GM19238 (cell line): ENCODE data around the gene PHLDB3.
"Not testable (repeated sequence)": the region's sequence is repeated elsewhere in the genome, so short reads cannot be mapped to it uniquely, and the experiment has no call there.

ENCODE experiments used
- DNase-seq: peaks from one replicate; pipeline ENCODE4 v3.0.0; 2011; ENCODE audit warnings: low spot score; ENCODE audit not compliant: insufficient read length

The PHLDB3 gene

GRCh38 chr19:43527860-43528622 lies 23.5 kb upstream of the PHLDB3 start:
- no peak for DNase-seq

DNA sequence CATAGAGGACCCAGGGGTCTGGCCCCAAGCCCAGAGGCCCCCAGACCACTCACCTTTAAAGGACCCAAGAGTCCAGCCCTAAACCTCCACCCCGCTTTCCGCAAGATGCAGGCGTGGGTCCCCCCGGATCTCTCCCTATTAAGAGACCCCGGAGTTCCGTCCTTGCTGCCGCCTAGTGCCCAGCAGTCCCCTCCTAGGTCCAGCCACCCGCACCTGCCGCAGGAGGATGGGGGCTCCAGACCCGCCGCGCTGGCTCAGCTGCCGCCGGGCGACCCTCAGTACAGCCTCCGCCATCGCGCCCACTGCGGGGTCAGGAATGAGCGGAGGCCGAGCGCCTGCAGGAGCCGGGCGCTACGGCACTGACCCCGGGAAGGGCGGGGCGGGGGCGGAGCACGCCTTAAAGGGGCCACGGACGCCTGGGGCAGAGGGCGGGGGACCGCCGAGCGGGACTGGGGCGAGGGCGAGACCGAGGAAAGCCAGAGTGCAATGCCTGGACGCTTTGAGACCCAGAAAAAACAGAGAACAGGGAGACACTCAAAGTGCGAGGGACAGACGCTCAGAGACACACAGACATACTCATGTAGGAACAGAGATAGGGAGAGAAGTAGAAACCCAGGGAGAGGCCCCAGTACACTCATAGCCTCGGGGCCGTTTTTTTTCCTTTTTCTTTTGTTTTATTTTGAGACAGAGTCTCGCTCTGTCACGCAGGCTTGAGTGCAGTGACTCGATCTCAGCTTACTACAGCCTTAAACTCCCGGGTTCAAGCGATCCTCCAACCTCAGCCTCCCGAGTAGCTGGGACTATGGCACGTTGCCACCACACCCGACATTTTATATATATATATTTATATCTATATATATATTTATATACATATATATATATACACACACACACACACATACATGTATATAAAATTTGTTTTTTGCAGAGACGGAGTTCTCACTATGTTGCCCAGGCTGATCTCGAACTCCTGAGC lies 22.6 kb upstream of the PHLDB3 start, which contains the start of gene ETHE1:
ETHE1 (minus strand) TSS at position 318 of the 976 bp plus-strand sequence; CDS start at position 294, 24 bp downstream.
- peak; percentile 76 for DNase-seq

- DNase-seq, result no peak
These were observed 21.6 kb upstream of the PHLDB3 start for GRCh38 chr19:43525836-43526771.

DNA sequence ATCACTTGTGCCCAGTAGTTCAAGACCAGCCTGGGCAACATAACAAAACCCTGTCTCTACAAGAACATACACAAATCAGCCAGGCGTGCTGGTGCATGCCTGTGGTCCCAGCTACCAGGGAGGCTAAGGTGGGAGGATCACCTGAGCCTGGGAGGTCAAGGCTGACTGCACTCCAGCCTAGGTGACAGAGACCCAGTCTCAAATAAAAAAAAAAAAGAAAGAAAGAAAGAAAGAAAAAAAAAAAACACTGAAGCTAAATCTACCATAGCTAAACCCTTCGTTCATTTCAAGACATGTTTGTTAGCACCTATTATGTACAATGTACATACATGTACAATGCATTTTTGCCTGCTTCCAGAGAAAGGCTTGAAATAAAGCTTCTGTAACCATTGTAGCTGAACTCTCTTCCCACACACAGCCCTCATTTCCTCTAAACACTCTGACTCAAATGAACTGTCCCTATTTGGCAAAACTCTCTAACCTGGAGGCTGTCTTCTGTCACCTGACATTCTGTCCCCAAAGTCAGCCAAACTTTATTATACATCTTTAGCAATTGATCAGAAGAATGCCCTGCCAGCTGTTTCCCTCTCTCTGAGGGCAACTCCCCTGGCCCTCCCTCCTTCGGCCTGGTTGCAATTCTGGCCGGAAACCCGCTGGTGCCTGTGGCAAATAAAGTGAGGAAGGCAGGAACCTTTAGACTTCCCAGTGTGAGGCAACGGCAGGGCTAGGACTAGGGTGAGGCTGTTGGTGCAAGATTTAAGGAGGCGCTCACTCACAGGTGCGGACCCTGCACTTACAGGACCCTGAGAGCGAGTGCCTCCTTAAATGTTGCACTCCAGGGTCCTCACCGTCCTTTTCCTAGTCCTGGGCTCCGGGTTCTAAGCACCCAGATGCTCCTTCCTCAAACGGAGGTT lies 20.6 kb upstream of the PHLDB3 start:
- no peak for DNase-seq

DNA sequence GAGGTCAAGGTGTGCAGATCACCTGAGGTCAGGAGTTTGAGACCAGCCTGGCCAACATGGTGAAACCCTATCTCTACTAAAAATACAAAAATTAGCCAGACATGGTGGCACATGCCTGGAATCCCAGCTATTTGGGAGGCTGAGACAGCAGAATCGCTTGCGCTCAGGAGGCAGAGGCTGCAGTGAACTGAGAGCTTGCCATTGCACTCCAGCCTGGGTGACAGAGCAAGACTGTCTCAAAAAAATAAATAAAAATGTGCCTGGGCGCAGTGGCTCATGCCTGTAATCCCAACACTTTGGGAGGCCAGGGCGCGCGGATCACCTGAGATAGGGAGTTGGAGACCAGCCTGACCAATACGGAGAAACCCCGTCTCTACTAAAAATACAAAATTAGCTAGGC lies 19.1 kb upstream of the PHLDB3 start:
- DNase-seq, result not testable (repeated sequence)

DNA sequence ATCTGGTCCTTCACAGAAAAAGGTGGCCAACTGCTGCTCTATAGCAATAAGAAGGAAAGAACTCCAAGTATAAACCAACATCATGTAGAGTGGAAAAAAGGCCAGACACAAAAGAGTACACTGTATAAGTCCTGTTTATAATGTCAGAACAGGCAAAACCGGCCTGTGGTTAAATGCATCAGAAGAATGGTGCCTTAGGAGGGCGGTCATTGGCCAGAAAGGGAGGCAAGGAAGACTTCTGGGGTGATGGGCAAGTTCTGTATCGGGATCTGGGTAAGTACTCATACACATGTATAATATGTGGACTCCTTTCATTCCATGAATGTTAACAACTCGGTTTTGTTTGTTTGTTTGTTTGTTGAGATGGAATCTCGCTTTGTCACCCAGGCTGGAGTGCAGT lies 18.4 kb upstream of the PHLDB3 start:
- no peak for DNase-seq

GRCh38 chr19:43519436-43520088 lies 15.0 kb upstream of the PHLDB3 start:
- DNase-seq, result peak; percentile 52

- no peak for DNase-seq
These were observed 13.5 kb upstream of the PHLDB3 start for GRCh38 chr19:43518051-43518450.

- DNase-seq, result not testable (repeated sequence)
These were observed 7.9 kb upstream of the PHLDB3 start for GRCh38 chr19:43512399-43512798.

DNA sequence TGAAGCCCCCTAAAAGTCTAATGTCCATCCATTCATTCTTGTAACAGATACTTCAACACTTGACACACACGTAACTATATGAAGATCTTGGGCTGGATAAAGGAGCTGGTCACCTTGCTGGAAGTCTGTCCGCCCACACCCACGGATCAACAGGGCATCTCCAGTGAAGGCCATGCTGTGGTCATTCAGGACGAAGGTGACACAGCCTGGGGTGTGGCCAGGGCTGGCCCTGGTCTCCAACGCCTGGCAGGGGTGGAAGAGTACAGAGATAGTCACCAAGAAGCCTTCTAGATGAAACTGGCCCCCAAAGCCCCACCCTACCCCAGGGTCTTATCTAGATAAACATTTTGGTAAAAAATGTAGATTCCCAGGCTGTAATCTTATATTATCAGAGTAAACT lies 6.8 kb upstream of the PHLDB3 start:
- DNase-seq, result no peak

DNA sequence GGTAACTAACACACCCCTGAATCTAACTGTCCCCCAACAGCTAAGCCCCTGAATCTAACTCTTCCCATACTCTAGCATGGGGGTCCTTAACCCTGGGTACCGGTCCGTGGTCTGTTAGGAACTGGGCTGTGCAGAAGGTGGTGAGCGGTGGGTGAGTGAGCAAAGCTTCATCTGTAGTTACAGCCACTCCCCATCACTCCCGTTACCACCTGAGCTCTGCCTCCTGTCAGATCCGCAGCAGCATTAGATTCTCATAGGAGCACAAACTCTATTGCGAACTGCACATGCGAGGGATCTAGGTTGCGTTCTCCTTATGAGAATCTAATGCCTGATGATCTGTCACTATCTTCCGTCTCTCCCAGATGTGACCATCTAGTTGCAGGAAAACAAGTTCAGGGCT lies 6.2 kb upstream of the PHLDB3 start:
- no peak for DNase-seq

- no peak for DNase-seq
These were observed 3.3 kb upstream of the PHLDB3 start for GRCh38 chr19:43507880-43508279.

GRCh38 chr19:43506629-43507028 lies 2.1 kb upstream of the PHLDB3 start:
- DNase-seq, result no peak

DNA sequence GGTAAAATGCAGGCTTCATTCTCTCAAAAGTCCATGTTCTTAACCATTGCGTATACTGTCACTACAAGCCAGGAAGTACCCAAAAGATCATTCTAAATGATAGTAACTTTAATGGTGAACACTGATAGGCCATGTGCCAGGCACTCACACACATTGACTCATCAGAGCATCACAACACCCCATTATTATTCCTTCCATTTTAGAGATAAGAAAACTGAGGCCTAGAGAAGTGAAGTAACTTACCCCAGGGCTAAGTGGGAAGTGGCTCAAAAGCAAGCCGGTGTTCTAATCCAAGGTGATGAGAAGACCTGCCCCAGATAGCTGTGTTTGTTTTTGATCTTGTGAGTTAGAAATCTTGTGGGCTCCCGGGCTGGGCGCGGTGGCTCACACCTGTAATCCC lies 1.4 kb upstream of the PHLDB3 start:
- no peak for DNase-seq

DNA sequence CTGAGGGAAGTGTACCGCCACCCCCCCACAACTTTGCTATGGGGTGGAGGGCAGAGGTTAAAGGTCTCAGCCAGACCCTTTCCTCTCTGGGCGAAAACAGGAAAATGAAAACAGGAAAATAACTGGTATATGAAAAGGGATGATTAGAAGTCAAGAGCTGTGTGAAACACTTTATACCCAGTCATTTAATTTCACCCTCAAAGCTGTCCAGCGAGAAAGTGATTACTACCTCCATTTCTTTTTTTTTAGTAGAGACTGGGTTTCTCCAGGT lies 575 bp upstream of the PHLDB3 start:
- no peak for DNase-seq

- DNase-seq, result peak; percentile 97
These were observed 783 bp downstream of the PHLDB3 start for GRCh38 chr19:43503501-43504425.

DNA sequence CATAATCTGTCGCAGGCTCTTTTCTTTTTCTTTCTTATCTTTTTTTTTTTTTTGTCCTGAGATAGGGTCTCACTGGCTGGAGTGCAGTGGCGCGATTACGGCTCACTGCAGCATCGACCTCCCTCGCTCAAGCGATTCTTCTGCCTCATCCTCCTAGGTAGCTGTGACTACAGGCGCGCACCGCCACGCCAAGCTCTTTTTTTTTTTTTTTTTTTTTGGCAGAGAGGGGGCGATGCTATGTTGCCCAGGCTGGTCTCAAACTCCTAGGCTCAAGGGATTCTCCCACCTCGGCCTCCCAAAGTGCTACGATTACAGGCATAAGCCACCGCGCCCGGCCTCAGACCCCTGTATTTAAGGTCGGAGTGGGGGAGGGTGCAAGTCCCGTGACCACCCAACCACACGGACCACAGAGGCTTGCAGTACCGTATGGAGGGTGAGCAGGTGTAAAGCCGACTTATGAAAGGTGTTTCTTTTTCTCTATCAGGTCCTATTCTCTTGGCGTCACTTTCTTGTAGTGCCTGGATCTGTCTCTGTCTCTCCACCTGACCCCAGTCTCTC lies 2.0 kb downstream of the PHLDB3 start:
- no peak for DNase-seq

DNA sequence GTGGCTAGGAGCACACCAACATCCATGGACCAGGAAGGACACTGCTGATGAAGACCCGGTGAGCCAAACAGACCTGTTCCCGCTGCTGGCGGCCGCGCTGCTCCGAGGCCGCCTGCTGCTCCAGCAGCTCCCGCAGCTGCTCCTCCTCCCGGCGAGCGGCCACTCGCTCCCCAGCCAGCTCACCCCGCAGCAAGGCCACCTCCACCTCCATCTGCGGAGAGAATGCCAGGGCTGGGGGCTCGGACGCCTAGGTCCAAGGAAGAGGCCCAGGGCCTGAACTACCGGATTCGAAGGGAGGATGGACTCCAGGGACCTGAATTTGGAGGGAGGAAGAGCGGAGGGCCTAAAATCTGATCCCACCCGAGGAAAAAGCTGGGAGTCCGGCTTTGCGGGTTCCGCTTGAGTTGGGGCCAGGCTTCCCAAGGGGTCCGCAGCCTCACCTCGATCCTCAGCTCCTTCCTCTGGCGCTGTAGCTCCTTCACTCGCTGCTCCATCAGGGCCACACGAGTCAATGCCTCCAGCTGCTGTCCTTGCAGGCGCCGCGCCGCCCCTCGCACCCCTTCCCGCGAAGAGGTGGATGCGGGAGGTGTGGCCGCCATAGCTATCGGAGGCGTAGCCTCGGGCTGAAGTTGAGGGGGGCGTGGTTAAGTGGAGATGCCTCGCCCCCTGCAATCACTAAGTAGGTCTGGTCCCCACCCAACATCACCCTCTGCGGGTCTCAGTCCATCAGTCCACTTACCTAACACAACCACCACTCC lies 2.7 kb downstream of the PHLDB3 start:
- DNase-seq, result no peak
